A673 (cell line): ENCODE data around the gene NUDT13.

ENCODE experiments used
- CTCF ChIP-seq: fragments of 300-800, 200-600 bp; sonication (generic); conservative IDR thresholded peaks from 2 replicates; pipeline ENCODE4 v1.5.1; 2017; ENCODE audit warnings: low read depth, mild to moderate bottlenecking, antibody characterized with exemption, low read length, moderate library complexity, mixed read lengths
- EZH2 ChIP-seq: fragments of 200-600 bp; sonication (generic); IDR thresholded peaks from 2 replicates; pipeline ENCODE4 v1.6.1; 2017; ENCODE audit warnings: borderline replicate concordance, low read depth, mild to moderate bottlenecking, mixed read lengths, antibody characterized with exemption, low read length; ENCODE audit not compliant: poor library complexity, severe bottlenecking

GRCh38 chr10:73084209-73084608, 26.0 kb upstream of the NUDT13 start:
- TF ChIP-seq CTCF = no peak
- no peak for TF ChIP-seq EZH2
